ENCODE data around the gene NAALADL2. TPM values are rescaled to one million over a fixed set of nuclear protein-coding genes. Genes with fewer than 3 reads are reported as not detected.

NAALADL2 gene
- total and polyA plus RNA-seq, 2 donors (not counting 3 experiments of a cell fraction or from before 2014, with no cell fraction given), result 1.1 to 4.0 TPM

DNA sequence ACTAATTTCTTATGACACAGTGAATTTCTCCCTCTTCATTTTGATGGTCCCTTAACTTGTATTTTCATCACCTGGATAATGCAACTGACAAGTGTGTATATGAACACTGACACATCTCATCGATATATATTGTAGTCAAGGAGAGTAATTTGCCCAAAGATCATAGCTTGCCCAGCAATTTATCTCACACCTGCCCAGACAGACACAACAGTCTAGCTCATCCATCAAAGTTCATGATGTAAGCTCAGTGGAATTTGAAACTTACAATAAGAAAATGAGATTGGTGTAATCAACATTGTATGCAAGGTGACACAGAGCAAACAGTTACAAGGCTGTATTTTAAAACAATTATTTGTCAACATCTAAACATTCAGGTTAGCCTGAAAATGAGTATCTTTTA lies 805.8 kb downstream of the NAALADL2 start:
- CTCF ChIA-PET, result interaction anchor here (0.6 kb wide), 1 partner anchor 552 kb away, joined by 3 read pairs; no protein-coding TSS in a partner anchor
- dilution Hi-C loops (cut with MboI; ENCODE audit: extremely low pct_ligation_motif_present, low sequenced_read_pairs), result no loop called here
- no peaks in the 10 kb centered on the region for H3K9me3 ChIP-seq (replicated peaks; ENCODE audit: control insufficient read depth, insufficient read depth, low read length)
- H3K4me1 ChIP-seq (ENCODE audit: control insufficient read depth, extremely low read depth, insufficient read depth, low read length), result no peaks in the 10 kb centered on the region
- FAIRE-seq, result no peak
- no peaks in the 10 kb centered on the region for H3K27me3 ChIP-seq (ENCODE audit: control insufficient read depth in 2 of 2, insufficient read depth in 2 of 2, low read length in 2 of 2)
- H3K79me2 ChIP-seq (ENCODE audit: control insufficient read depth, insufficient read depth, low read length), result no peaks in the 10 kb centered on the region
- BruUV-seq (replicated peaks), result no TSS peak
- H3K4me3 ChIP-seq (replicated peaks in 1 of 3; ENCODE audit: insufficient read depth in 1 of 3, low read depth in 1 of 3, low read length in 3 of 3), result no peak overlapping the region
- H3K36me3 ChIP-seq (ENCODE audit: control insufficient read depth in 2 of 2, extremely low read depth in 1 of 2, insufficient read depth in 2 of 2, low read length in 2 of 2), result no peaks in the 10 kb centered on the region
- no peak overlapping the region for H2AFZ ChIP-seq (ENCODE audit: low read depth, low read length)
- POLR2A ChIA-PET, result interaction anchor here (0.6 kb wide), 1 partner anchor 15 kb away, joined by 3 read pairs; no protein-coding TSS in a partner anchor
- no peak overlapping the region for H3K9ac ChIP-seq (replicated peaks; ENCODE audit: extremely low read depth, insufficient read depth, low read length)
- DNase-seq (ENCODE audit: low read depth, low spot score), result no peak
- no peaks in the 10 kb centered on the region for H4K20me1 ChIP-seq (replicated peaks; ENCODE audit: control insufficient read depth, extremely low read depth, insufficient read depth, low read length)
- H3K27ac ChIP-seq (ENCODE audit: insufficient read depth, low read depth, low read length), result no peak overlapping the region
- TF ChIP-seq CTCF (IDR thresholded peaks at IDR 0.05; ENCODE audit: extremely low read depth in 1 of 2, insufficient read depth in 1 of 2, low read depth in 1 of 2, low read length in 2 of 2) (no peak), MYC (IDR thresholded peaks at IDR 0.05; ENCODE audit: low read depth, low read length) (no peak)
- TF ChIP-seq, protein P1, sequence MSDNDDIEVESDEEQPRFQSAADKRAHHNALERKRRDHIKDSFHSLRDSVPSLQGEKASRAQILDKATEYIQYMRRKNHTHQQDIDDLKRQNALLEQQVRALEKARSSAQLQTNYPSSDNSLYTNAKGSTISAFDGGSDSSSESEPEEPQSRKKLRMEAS (IDR thresholded peaks at IDR 0.05; ENCODE audit: insufficient read depth, insufficient read length), result no peak
- H3K9me1 ChIP-seq (replicated peaks; ENCODE audit: control insufficient read depth, extremely low read depth, insufficient read depth, low read length), result no peaks in the 10 kb centered on the region
- H3K4me2 ChIP-seq (ENCODE audit: insufficient read depth, low read length), result no peak overlapping the region
- intact Hi-C loops (cut with micrococcal nuclease), result no loop called here

- Histone ChIP-seq H4K20me1 (replicated peaks; ENCODE audit: control insufficient read depth, extremely low read depth, insufficient read depth, low read length) (no peaks in the 10 kb centered on the region), H3K4me1 (ENCODE audit: control insufficient read depth, extremely low read depth, insufficient read depth, low read length) (no peaks in the 10 kb centered on the region), H3K9me1 (replicated peaks; ENCODE audit: control insufficient read depth, extremely low read depth, insufficient read depth, low read length) (no peaks in the 10 kb centered on the region), H3K9me3 (replicated peaks; ENCODE audit: control insufficient read depth, insufficient read depth, low read length) (no peaks in the 10 kb centered on the region), H3K79me2 (ENCODE audit: control insufficient read depth, insufficient read depth, low read length) (no peaks in the 10 kb centered on the region), H3K27ac (ENCODE audit: insufficient read depth, low read depth, low read length) (no peak overlapping the region), H3K4me3 (replicated peaks in 1 of 3; ENCODE audit: insufficient read depth in 1 of 3, low read depth in 1 of 3, low read length in 3 of 3) (no peak overlapping the region), H3K27me3 (ENCODE audit: control insufficient read depth in 2 of 2, insufficient read depth in 2 of 2, low read length in 2 of 2) (no peaks in the 10 kb centered on the region), H3K4me2 (ENCODE audit: insufficient read depth, low read length) (no peak overlapping the region), H3K9ac (replicated peaks; ENCODE audit: extremely low read depth, insufficient read depth, low read length) (no peak overlapping the region), H2AFZ (ENCODE audit: low read depth, low read length) (no peak overlapping the region), H3K36me3 (ENCODE audit: control insufficient read depth in 2 of 2, extremely low read depth in 1 of 2, insufficient read depth in 2 of 2, low read length in 2 of 2) (no peaks in the 10 kb centered on the region)
- POLR2A ChIA-PET, result no interaction called here
- dilution Hi-C loops (cut with MboI; ENCODE audit: extremely low pct_ligation_motif_present, low sequenced_read_pairs) (no loop called here), intact Hi-C loops (cut with micrococcal nuclease) (no loop called here)
- CTCF ChIA-PET, result no interaction called here
- DNase-seq (ENCODE audit: low read depth, low spot score), result no peak
- FAIRE-seq, result no peak
- TF ChIP-seq POLR2A (IDR thresholded peaks at IDR 0.05; ENCODE audit: low read depth, low read length) (no peak), FOS (IDR thresholded peaks at IDR 0.05; ENCODE audit: borderline replicate concordance, insufficient read depth, low read length) (no peak), JUN (IDR thresholded peaks at IDR 0.05; ENCODE audit: borderline replicate concordance, insufficient read depth, insufficient read length, low read depth) (no peak), EZH2 (IDR thresholded peaks at IDR 0.05; ENCODE audit: borderline replicate concordance, low read depth, low read length, severe bottlenecking) (no peak), CTCF (IDR thresholded peaks at IDR 0.05; ENCODE audit: extremely low read depth in 1 of 2, insufficient read depth in 1 of 2, low read depth in 1 of 2, low read length in 2 of 2) (no peak), MYC (IDR thresholded peaks at IDR 0.05; ENCODE audit: low read depth, low read length) (no peak), POLR2AphosphoS5 (IDR thresholded peaks at IDR 0.05; ENCODE audit: insufficient read depth, low read depth, low read length) (no peak), GATA2 (IDR thresholded peaks at IDR 0.05; ENCODE audit: insufficient read depth, insufficient read length, low read depth, low read length) (no peak)
- TF ChIP-seq, protein P1 (IDR thresholded peaks at IDR 0.05; ENCODE audit: insufficient read depth, insufficient read length), result no peak
- BruUV-seq (replicated peaks), result no TSS peak
These were observed 809.2 kb downstream of the NAALADL2 start for GRCh38 chr3:175668300-175668699.

Data from endothelial cell of umbilical vein (primary cell).